Ascending aorta (tissue), 2 donors: ENCODE data around the gene AMPD3. TPM values are rescaled to one million over a fixed set of nuclear protein-coding genes. Genes with fewer than 3 reads are reported as not detected.

Experiments
- DNase-seq, 2 donors: peaks; one replicate each; pipeline ENCODE4 v3.0.0-alpha.2; 2019; ENCODE audit warnings: low spot score in 2 of 2
- H3K27ac ChIP-seq, 2 donors: fragments of 200-600 bp; sonication (generic); one replicate each; pipeline ENCODE4 v1.5.1; 2016 to 2017; ENCODE audit warnings: mild to moderate bottlenecking in 1 of 2
- H3K27me3 ChIP-seq: fragments of 200-600 bp; sonication (generic); one replicate; pipeline ENCODE4 v1.5.1; 2017
- H3K36me3 ChIP-seq, 2 donors: fragments of 200-600 bp; sonication (generic); one replicate each; pipeline ENCODE4 v1.5.1; 2016
- H3K4me1 ChIP-seq, 2 donors: fragments of 200-600 bp; sonication (generic); one replicate each; pipeline ENCODE4 v1.5.1; 2016 to 2017; ENCODE audit warnings: mild to moderate bottlenecking in 1 of 2
- H3K4me3 ChIP-seq, 2 donors: fragments of 200-600 bp; sonication (generic); one replicate each; pipeline ENCODE4 v1.5.1; 2016 to 2017; ENCODE audit warnings: mild to moderate bottlenecking in 1 of 2
- H3K9me3 ChIP-seq, 2 donors: fragments of 200-600 bp; sonication (generic); one replicate each; pipeline ENCODE4 v1.5.1; 2016
- CTCF ChIP-seq, 3 experiments: fragments of 200-600 bp in 2 of 3; fragments of 450-650 bp in 1 of 3; sonication (generic) in 2 of 3; IDR thresholded peaks; one replicate each; pipeline ENCODE4 v1.5.1; 2016 to 2019; ENCODE audit warnings: antibody characterized with exemption in 3 of 3, mild to moderate bottlenecking in 1 of 3, moderate library complexity in 1 of 3
- intact Hi-C: fragments of 100-400 bp; cut with DNase I; formaldehyde crosslinking; loops from one replicate; pipeline ENCODE4 v1.15.1; 2023
- total RNA-seq: library from RNA; depleted of rRNA; stranded (reverse); fragments of >200 nt; gene quantifications from one replicate; pipeline ENCODE4 v1.1.0, GENCODE V29; 2016

The AMPD3 gene
- total RNA-seq, 1 donor from 2014 or later: 2.3 TPM

GRCh38 chr11:10457901-10458300 lies 2.8 kb downstream of the AMPD3 start:
- TF ChIP-seq CTCF (IDR thresholded peaks at IDR 0.05): no peak
- Histone ChIP-seq H3K4me1 (peaks cover 0 to 5% of the 10 kb centered on the region in 2 donors), H3K27ac (no peak overlapping the region), H3K36me3 (no peaks in the 10 kb centered on the region), H3K4me3 (no peak overlapping the region), H3K9me3 (no peaks in the 10 kb centered on the region), H3K27me3 (no peaks in the 10 kb centered on the region)
- intact Hi-C loops: no loop called here
- DNase-seq: no peak

GRCh38 chr11:10459029-10459970 lies 4.2 kb downstream of the AMPD3 start:
- intact Hi-C loops: no loop called here
- no peak for DNase-seq
- Histone ChIP-seq H3K27me3 (no peaks in the 10 kb centered on the region), H3K4me3 (no peak overlapping the region), H3K9me3 (no peaks in the 10 kb centered on the region), H3K27ac (no peak overlapping the region), H3K36me3 (no peaks in the 10 kb centered on the region), H3K4me1 (peaks cover 0 to 5% of the 10 kb centered on the region in 2 donors)
- TF ChIP-seq CTCF (IDR thresholded peaks at IDR 0.05): no peak

GRCh38 chr11:10460611-10461275 lies 5.7 kb downstream of the AMPD3 start:
- Histone ChIP-seq H3K4me1 (peaks cover 0 to 5% of the 10 kb centered on the region in 2 donors), H3K9me3 (no peaks in the 10 kb centered on the region), H3K4me3 (no peak overlapping the region), H3K36me3 (no peaks in the 10 kb centered on the region), H3K27me3 (no peaks in the 10 kb centered on the region), H3K27ac (no peak overlapping the region)
- intact Hi-C loops: no loop called here
- no peak for DNase-seq
- no peak for TF ChIP-seq CTCF (IDR thresholded peaks at IDR 0.05)

GRCh38 chr11:10461276-10461790 lies 6.3 kb downstream of the AMPD3 start:
- no peaks in the 10 kb centered on the region for H3K36me3 ChIP-seq
- H3K27ac ChIP-seq: no peak overlapping the region
- H3K9me3 ChIP-seq: no peaks in the 10 kb centered on the region
- peaks cover 0 to 2% of the 10 kb centered on the region in 2 donors for H3K4me1 ChIP-seq
- no peak overlapping the region for H3K4me3 ChIP-seq
- H3K27me3 ChIP-seq: no peaks in the 10 kb centered on the region
- no peak for DNase-seq
- intact Hi-C loops: no loop called here
- no peak for TF ChIP-seq CTCF (IDR thresholded peaks at IDR 0.05)

GRCh38 chr11:10462746-10463300 lies 7.8 kb downstream of the AMPD3 start:
- Histone ChIP-seq H3K36me3 (no peaks in the 10 kb centered on the region), H3K27ac (no peak overlapping the region), H3K4me1 (no peaks in the 10 kb centered on the region), H3K27me3 (no peaks in the 10 kb centered on the region), H3K4me3 (no peak overlapping the region), H3K9me3 (no peaks in the 10 kb centered on the region)
- no peak for DNase-seq
- no peak for TF ChIP-seq CTCF (IDR thresholded peaks at IDR 0.05)
- intact Hi-C loops: no loop called here
